GM12801 (cell line): ENCODE results near the gene TCTN1.

Experiments
- TF ChIP-seq, protein P1 (sequence below): IDR thresholded peaks from one replicate; pipeline ENCODE4 v1.5.1; 2011; ENCODE audit warnings: control low read depth; ENCODE audit not compliant: insufficient read length; ENCODE audit errors: extremely low read depth

Gene TCTN1

DNA sequence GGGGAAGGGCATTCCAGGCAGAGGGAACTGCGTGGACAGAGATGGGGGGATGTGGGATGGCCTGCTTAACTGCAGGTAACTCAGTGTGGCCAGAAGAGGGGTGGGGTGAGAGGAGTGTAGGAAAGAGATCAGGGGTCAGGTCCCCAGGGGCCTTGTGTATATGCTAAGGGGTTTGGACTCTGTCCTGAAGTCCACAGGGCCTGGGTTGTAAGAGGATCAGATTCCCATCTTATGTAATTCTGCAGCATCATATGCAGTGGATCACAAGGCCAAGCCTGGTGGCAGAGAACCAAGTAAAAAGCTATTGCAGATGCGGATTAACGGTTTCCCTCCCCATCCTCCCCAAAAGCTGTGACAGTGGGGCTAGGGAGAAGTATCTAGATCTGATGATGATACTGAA is 8.7 kb downstream of the TCTN1 start:
- TF ChIP-seq, protein P1, sequence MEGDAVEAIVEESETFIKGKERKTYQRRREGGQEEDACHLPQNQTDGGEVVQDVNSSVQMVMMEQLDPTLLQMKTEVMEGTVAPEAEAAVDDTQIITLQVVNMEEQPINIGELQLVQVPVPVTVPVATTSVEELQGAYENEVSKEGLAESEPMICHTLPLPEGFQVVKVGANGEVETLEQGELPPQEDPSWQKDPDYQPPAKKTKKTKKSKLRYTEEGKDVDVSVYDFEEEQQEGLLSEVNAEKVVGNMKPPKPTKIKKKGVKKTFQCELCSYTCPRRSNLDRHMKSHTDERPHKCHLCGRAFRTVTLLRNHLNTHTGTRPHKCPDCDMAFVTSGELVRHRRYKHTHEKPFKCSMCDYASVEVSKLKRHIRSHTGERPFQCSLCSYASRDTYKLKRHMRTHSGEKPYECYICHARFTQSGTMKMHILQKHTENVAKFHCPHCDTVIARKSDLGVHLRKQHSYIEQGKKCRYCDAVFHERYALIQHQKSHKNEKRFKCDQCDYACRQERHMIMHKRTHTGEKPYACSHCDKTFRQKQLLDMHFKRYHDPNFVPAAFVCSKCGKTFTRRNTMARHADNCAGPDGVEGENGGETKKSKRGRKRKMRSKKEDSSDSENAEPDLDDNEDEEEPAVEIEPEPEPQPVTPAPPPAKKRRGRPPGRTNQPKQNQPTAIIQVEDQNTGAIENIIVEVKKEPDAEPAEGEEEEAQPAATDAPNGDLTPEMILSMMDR, result no peak

DNA sequence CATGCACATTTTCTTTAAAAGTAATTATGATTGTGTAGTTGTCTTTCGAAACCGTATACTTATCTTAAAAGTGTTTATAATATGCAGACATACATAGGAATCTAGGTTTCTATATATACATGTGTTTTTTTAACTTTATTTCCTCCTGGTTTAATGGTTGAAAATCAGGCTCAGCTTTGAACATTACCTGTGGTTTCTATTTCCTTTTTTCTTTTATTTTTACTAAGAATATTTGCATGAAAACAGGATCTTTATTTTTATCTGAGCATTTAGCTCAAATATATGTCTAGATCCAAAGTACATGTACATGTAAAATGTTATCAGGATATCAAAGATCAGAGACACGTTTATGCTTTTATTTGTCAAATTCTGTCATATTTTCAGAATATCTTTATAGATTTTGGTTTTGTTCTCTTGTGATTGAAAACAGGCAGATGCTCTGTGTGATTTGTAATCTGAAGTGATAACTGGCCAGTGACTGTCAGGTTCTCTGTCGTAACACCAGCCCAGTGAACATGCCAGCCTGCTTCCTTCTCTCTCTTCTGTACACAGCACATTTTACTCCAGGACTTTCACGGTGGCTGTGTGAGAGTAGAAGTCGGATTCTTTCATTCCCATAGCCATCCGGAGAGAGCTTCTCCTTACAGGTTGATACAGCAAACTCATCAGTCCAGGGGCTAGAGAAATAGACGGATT is 13.7 kb downstream of the TCTN1 start:
- TF ChIP-seq, protein P1, result no peak

DNA sequence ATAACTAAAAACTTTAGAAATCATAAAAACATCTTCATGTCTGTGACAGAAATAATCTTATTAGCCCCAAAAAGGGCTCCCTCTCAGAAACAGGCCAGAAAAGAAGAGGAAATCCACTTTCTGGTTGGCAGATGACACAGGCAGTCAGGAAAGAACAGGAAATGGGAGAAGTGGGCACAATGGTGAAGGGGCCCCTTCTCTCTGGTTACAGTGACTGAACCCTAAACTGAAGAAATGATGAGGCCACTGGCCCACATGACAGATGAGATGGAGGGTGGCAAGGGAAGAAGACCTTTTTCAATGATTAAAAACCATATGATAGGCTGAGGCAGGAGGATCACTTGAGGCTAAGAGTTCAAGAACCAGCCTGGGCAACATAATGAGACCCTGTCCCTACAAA is 21.1 kb downstream of the TCTN1 start:
- TF ChIP-seq, protein P1, result no peak

DNA sequence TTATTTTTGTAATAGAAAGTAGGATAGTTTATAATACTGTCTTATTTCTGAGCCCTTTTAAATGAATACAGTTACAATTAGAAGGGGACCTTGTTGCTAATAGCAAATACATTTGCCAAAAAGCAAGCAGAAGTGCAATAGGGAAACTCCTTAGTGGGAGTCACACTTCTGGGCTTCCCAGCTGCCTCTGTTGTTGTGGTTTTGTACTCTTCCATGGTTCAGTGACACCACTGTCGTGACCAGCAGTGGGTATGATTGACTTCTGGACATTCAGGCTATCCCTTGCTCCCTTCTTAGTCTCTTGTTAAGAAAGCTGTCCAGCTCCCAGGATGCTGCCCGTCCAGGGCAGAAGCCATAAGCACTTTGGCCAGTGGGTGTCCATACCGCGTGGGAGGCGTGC is 22.6 kb downstream of the TCTN1 start:
- TF ChIP-seq, protein P1, result no peak

DNA sequence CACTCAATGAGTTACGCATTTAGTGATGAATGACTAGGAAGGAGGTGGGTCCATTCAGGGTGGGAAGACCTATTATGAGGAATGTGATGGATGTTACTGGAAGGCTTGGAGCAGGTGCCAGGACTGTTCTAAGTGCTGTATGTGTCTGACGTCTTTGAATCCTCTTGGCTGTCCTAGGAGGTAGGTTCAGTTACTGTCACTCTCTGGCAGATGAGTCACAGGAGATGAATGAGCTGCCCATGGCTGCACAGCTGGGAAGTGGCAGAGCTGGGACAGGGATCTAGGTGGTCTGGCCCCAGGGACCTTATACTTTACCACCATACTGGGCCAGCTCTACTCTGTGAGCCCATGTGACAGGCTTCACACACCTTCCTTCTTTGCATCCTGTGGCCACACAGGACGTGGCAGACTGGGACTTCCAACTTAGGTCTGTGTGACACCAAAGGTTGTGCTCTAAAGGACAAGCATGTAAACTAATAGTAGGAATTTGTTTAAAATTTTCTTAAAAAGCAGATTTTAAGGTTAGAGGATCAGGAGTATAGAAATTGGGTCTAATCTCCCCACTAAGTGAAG is 24.0 kb downstream of the TCTN1 start:
- TF ChIP-seq, protein P1, result no peak

DNA sequence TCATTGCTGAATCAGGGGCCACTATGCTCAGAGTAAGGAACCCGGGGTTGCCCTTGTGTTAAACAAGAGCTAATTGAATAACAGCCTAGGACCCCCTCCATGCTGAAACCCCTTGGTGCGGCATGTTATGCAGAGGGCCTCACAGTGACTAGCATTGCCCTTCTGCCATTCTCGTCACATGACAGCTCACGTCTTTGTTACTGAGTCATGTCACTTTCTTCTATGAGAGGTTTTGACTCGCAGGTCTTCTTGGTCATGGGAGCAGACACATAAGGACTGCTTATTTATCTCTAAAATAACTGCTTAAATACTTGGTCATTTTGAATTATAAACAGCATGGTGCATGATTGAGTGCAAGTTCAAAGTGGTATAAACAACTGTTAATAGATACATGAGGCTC is 24.9 kb downstream of the TCTN1 start:
- TF ChIP-seq, protein P1, result no peak

DNA sequence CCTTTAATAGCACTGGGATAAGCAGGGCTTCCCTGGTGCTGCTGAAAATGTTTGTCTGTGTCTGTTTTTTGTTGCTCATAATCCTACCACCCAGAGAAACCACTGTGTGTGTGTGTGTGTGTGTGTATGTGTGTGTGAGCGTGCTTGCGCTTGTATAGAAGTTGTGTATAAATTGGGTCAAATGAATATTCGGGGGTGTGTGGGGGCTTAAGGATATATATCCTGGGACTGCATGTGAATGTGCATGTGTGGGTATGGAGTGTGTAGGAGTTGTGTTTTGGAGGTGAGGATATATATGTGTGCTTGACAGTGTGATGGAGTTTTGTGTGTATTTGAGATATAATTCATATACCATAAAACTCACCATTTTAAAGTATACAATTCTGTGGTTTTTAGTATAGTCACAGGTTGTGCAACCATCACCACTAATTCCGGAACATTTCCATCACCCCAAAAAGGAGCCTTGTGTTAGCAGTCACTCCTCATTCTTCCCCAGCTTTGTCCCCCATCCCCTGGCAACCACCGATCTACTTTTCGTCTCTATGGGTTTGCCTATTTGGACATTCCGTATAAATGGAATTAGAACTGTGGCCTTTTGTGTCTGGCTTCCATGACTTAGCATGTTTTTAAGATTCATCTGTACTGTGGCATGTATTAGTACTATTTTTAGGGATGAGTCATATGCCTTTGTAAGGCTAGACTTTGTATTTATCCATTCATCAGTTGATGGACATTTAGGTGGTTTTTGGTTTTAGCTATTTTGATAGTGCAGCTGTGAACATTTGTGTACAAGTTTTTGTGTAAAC is 25.6 kb downstream of the TCTN1 start:
- TF ChIP-seq, protein P1, result no peak
